ENCODE data around the gene KRTAP9-8.
"Not testable (repeated sequence)": the region's sequence is repeated elsewhere in the genome, so short reads cannot be mapped to it uniquely, and the experiment has no call there.

KRTAP9-8 gene

GRCh38 chr17:41255381-41256290 lies 17.8 kb downstream of the KRTAP9-8 start, which contains the start of gene KRTAP9-9:
KRTAP9-9 (plus strand) TSS chr17:41255384.
- not testable (repeated sequence) for DNase-seq

GRCh38 chr17:41256291-41256685 lies 18.5 kb downstream of the KRTAP9-8 start:
- no peak for DNase-seq

GRCh38 chr17:41258406-41258805 lies 20.6 kb downstream of the KRTAP9-8 start:
- DNase-seq: no peak

GRCh38 chr17:41263212-41263611 lies 25.4 kb downstream of the KRTAP9-8 start:
- DNase-seq: no peak

GRCh38 chr17:41264599-41264998 lies 26.8 kb downstream of the KRTAP9-8 start:
- no peak for DNase-seq

- no peak for DNase-seq
Observed at GRCh38 chr17:41265078-41265477, 27.3 kb downstream of the KRTAP9-8 start, which contains the start of gene KRTAP9-6. KRTAP9-6 (plus strand) TSS chr17:41265378; CDS start chr17:41265378, 0 bp downstream.

- no peak for DNase-seq
Observed at GRCh38 chr17:41267711-41268110, 29.9 kb downstream of the KRTAP9-8 start.

- not testable (repeated sequence) for DNase-seq
Observed at GRCh38 chr17:41271323-41271722, 33.5 kb downstream of the KRTAP9-8 start.

- no peak for DNase-seq
Observed at GRCh38 chr17:41271858-41272257, 34.1 kb downstream of the KRTAP9-8 start.

- DNase-seq: not testable (repeated sequence)
Observed at GRCh38 chr17:41275648-41276190, 37.9 kb downstream of the KRTAP9-8 start, which contains the start of gene KRTAP9-7. KRTAP9-7 (plus strand) TSS chr17:41275698; CDS start chr17:41275698, 0 bp downstream.

- no peak for DNase-seq
Observed at GRCh38 chr17:41278176-41278955, 40.6 kb downstream of the KRTAP9-8 start.

GRCh38 chr17:41284043-41284442 lies 46.2 kb downstream of the KRTAP9-8 start:
- no peak for DNase-seq

- DNase-seq: no peak
Observed at GRCh38 chr17:41284546-41284945, 46.7 kb downstream of the KRTAP9-8 start.

- no peak for DNase-seq
Observed at GRCh38 chr17:41287050-41287449, 49.3 kb downstream of the KRTAP9-8 start.

Measured in CD4-positive, alpha-beta T cell treated with Interferon gamma for 1 hour (primary cell).